ENCODE data around the gene PPARA. TPM values are rescaled to one million over a fixed set of nuclear protein-coding genes. Genes with fewer than 3 reads are reported as not detected.

PPARA gene
- total and polyA plus RNA-seq, 9 of the 15 experiments (the other 6 are each of a cell fraction or from before 2014, with no cell fraction given), result 0.64 to 5.3 (median 3.5) TPM

GRCh38 chr22:46240907-46241306 lies 90.6 kb downstream of the PPARA start:
- intact Hi-C loops (cut with micrococcal nuclease) (loop anchor here (10.0 kb wide), 1 partner anchor 86 kb away; the partner anchor contains the start of gene PPARA), in situ Hi-C loops (cut with MboI) (loop anchor here (10.0 kb wide), 1 partner anchor 96 kb away; no protein-coding TSS in a partner anchor)
- BruUV-seq (replicated peaks), result no TSS peak
- H3K9me3 ChIP-seq (replicated peaks; ENCODE audit: control insufficient read depth, insufficient read depth, low read depth, low read length), result no peaks in the 10 kb centered on the region
- peaks cover 25 to 44% of the 10 kb centered on the region in 2 experiments; a peak in 4 of 5 replicates for H3K4me1 ChIP-seq (replicated peaks in 1 of 2; ENCODE audit: control insufficient read depth in 2 of 2, insufficient read depth in 2 of 2, low read length in 2 of 2)
- H2AFZ ChIP-seq (ENCODE audit: low read depth, low read length), result no peak overlapping the region
- no peak for FAIRE-seq
- H3K27me3 ChIP-seq (ENCODE audit: control insufficient read depth in 2 of 2, insufficient read depth in 2 of 2, low read length in 2 of 2), result no peaks in the 10 kb centered on the region
- H3K4me2 ChIP-seq (ENCODE audit: insufficient read depth, low read length), result no peak overlapping the region; the same call in 1 of the 2 replicates
- TF ChIP-seq PHF21A (IDR thresholded peaks at IDR 0.05; ENCODE audit: borderline replicate concordance, low read depth) (no peak), THAP7 (CRISPR knock-in tag; IDR thresholded peaks at IDR 0.05) (no peak), ZNF12 (CRISPR knock-in tag; IDR thresholded peaks at IDR 0.05) (no peak), POLR2AphosphoS5 (IDR thresholded peaks at IDR 0.05; ENCODE audit: control insufficient read depth, insufficient read depth, low read depth, low read length) (no peak), ZNF79 (CRISPR knock-in tag; IDR thresholded peaks at IDR 0.05; ENCODE audit: low read depth) (no peak), CHCHD3 (CRISPR knock-in tag; IDR thresholded peaks at IDR 0.05) (no peak), MEF2A (IDR thresholded peaks at IDR 0.05; ENCODE audit: control insufficient read depth, low read depth, low read length) (no peak), SNAPC5 (CRISPR knock-in tag; IDR thresholded peaks at IDR 0.05) (no peak), FOXM1 (IDR thresholded peaks at IDR 0.05; ENCODE audit: low read depth) (no peak), FOXM1 (CRISPR knock-in tag; IDR thresholded peaks at IDR 0.05; ENCODE audit: low read depth) (no peak), FOSL1 (tag; conservative IDR thresholded peaks at IDR 0.05) (no peak)
- TF ChIP-seq, protein P1, sequence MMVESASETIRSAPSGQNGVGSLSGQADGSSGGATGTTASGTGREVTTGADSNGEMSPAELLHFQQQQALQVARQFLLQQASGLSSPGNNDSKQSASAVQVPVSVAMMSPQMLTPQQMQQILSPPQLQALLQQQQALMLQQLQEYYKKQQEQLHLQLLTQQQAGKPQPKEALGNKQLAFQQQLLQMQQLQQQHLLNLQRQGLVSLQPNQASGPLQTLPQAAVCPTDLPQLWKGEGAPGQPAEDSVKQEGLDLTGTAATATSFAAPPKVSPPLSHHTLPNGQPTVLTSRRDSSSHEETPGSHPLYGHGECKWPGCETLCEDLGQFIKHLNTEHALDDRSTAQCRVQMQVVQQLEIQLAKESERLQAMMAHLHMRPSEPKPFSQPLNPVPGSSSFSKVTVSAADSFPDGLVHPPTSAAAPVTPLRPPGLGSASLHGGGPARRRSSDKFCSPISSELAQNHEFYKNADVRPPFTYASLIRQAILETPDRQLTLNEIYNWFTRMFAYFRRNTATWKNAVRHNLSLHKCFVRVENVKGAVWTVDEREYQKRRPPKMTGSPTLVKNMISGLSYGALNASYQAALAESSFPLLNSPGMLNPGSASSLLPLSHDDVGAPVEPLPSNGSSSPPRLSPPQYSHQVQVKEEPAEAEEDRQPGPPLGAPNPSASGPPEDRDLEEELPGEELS (CRISPR knock-in tag; IDR thresholded peaks at IDR 0.05; ENCODE audit: borderline replicate concordance), result no peak
- H3K79me2 ChIP-seq (ENCODE audit: control insufficient read depth, insufficient read depth, low read length), result no peaks in the 10 kb centered on the region
- DNase-seq (ENCODE audit: extremely low read depth in 1 of 4, low spot score in 3 of 4), result no peak
- ATAC-seq, result no peak
- H3K36me3 ChIP-seq (ENCODE audit: control insufficient read depth, insufficient read depth, low read length), result peaks cover 5% of the 10 kb centered on the region; the same call in 1 of the 3 replicates
- H3K4me3 ChIP-seq, result no peak overlapping the region
- ChIA-PET CTCF (ENCODE audit: low intra/inter-chr PET ratio) (no interaction called here), POLR2A (interaction anchor here (0.9 to 1.7 kb wide), 2 partner anchors 10 to 14 kb away, joined by 3 to 5 read pairs; partner anchors contain the start of gene CDPF1)
- H3K9ac ChIP-seq (ENCODE audit: insufficient read depth in 1 of 2, low read depth in 2 of 2, low read length in 2 of 2), result peak overlapping the region; percentile 23 to 59; a peak in 2 of 4 replicates
- no peaks in the 10 kb centered on the region for H4K20me1 ChIP-seq (replicated peaks; ENCODE audit: control insufficient read depth, insufficient read depth, low read length)
- 68% methylated on average over 7 of the region's 7 CpGs for WGBS (ENCODE audit: insufficient coverage, low coverage, missing lambda C conversion rate)
- H3K9me1 ChIP-seq (ENCODE audit: control insufficient read depth, insufficient read depth, low read length), result no peaks in the 10 kb centered on the region
- no peak overlapping the region for H3K27ac ChIP-seq (ENCODE audit: extremely low read depth, low read depth, low read length)

Data from K562 (cell line).